Activated naive CD8-positive, alpha-beta T cell treated with anti-CD3 and anti-CD28 coated beads, Interleukin-2, amount 50 U/mL, for 24 hours (primary cell): ENCODE data around the gene BCOR.
A peak's percentile ranks its signal among the peaks of the same experiment; 100 is the strongest.

ENCODE experiments used
- ATAC-seq: fragments of 150-1000 bp; cut with Tn5 transposase; one replicate; pipeline ENCODE4 v1.10.0; 2021
- DNase-seq: peaks from one replicate; pipeline ENCODE4 v3.0.0; 2021
- H3K27ac Mint-ChIP-seq: one replicate; pipeline ENCODE4 v1.8.0; 2021; ENCODE audit warnings: mild to moderate bottlenecking, mixed read lengths
- H3K27me3 Mint-ChIP-seq: one replicate; pipeline ENCODE4 v1.8.0; 2021; ENCODE audit warnings: mixed read lengths
- H3K36me3 Mint-ChIP-seq: one replicate; pipeline ENCODE4 v1.8.0; 2021; ENCODE audit warnings: low read depth, mixed read lengths
- H3K4me1 Mint-ChIP-seq: one replicate; pipeline ENCODE4 v1.8.0; 2021; ENCODE audit warnings: mixed read lengths
- H3K4me3 Mint-ChIP-seq: one replicate; pipeline ENCODE4 v1.8.0; 2021; ENCODE audit warnings: mild to moderate bottlenecking, moderate library complexity, mixed read lengths
- H3K9me3 Mint-ChIP-seq: one replicate; pipeline ENCODE4 v1.8.0; 2021; ENCODE audit warnings: mixed read lengths

BCOR gene

GRCh38 chrX:40105835-40106675 is 8.3 kb upstream of the BCOR start:
- peak overlapping the region; percentile 70 for H3K4me3 Mint-ChIP-seq
- no peaks in the 10 kb centered on the region for H3K36me3 Mint-ChIP-seq
- H3K4me1 Mint-ChIP-seq, result peaks cover 14% of the 10 kb centered on the region
- peak; percentile 17 for ATAC-seq
- H3K9me3 Mint-ChIP-seq, result no peaks in the 10 kb centered on the region
- H3K27me3 Mint-ChIP-seq, result peaks cover 6% of the 10 kb centered on the region
- peak; percentile 71 for DNase-seq
- H3K27ac Mint-ChIP-seq, result peak overlapping the region; percentile 80

- peak overlapping the region; percentile 65 for H3K4me3 Mint-ChIP-seq
- H3K27ac Mint-ChIP-seq, result no peak overlapping the region
- H3K9me3 Mint-ChIP-seq, result no peaks in the 10 kb centered on the region
- H3K27me3 Mint-ChIP-seq, result peaks cover 2% of the 10 kb centered on the region
- H3K36me3 Mint-ChIP-seq, result no peaks in the 10 kb centered on the region
- peak; percentile 37 for DNase-seq
- peak; percentile 29 for ATAC-seq
- peaks cover 17% of the 10 kb centered on the region for H3K4me1 Mint-ChIP-seq
Observed at GRCh38 chrX:40104985-40105834, 7.5 kb upstream of the BCOR start.

GRCh38 chrX:40104630-40104984 is 6.8 kb upstream of the BCOR start:
- H3K36me3 Mint-ChIP-seq, result no peaks in the 10 kb centered on the region
- peaks cover 21% of the 10 kb centered on the region for H3K4me1 Mint-ChIP-seq
- peak overlapping the region; percentile 21 for H3K4me3 Mint-ChIP-seq
- no peaks in the 10 kb centered on the region for H3K9me3 Mint-ChIP-seq
- no peaks in the 10 kb centered on the region for H3K27me3 Mint-ChIP-seq
- no peak overlapping the region for H3K27ac Mint-ChIP-seq
- DNase-seq (peak; percentile 44), ATAC-seq (peak; percentile 48)

- Mint-ChIP-seq H3K36me3 (no peaks in the 10 kb centered on the region), H3K27ac (no peak overlapping the region), H3K27me3 (no peaks in the 10 kb centered on the region), H3K4me1 (peaks cover 26% of the 10 kb centered on the region), H3K9me3 (no peaks in the 10 kb centered on the region), H3K4me3 (no peak overlapping the region)
- DNase-seq (no peak), ATAC-seq (no peak)
Observed at GRCh38 chrX:40103565-40104323, 6.0 kb upstream of the BCOR start.

GRCh38 chrX:40102393-40103381 is 4.9 kb upstream of the BCOR start:
- no peaks in the 10 kb centered on the region for H3K9me3 Mint-ChIP-seq
- peaks cover 22% of the 10 kb centered on the region for H3K4me1 Mint-ChIP-seq
- no peak overlapping the region for H3K27ac Mint-ChIP-seq
- no peaks in the 10 kb centered on the region for H3K36me3 Mint-ChIP-seq
- H3K4me3 Mint-ChIP-seq, result no peak overlapping the region
- no peak for DNase-seq
- H3K27me3 Mint-ChIP-seq, result no peaks in the 10 kb centered on the region
- ATAC-seq, result no peak

- Mint-ChIP-seq H3K27me3 (no peaks in the 10 kb centered on the region), H3K27ac (no peak overlapping the region), H3K4me1 (peaks cover 17% of the 10 kb centered on the region), H3K4me3 (no peak overlapping the region), H3K36me3 (no peaks in the 10 kb centered on the region), H3K9me3 (no peaks in the 10 kb centered on the region)
- ATAC-seq, result no peak
- DNase-seq, result no peak
Observed at GRCh38 chrX:40101430-40101802, 3.7 kb upstream of the BCOR start.

- H3K4me1 Mint-ChIP-seq, result peaks cover 17% of the 10 kb centered on the region
- no peaks in the 10 kb centered on the region for H3K27me3 Mint-ChIP-seq
- no peaks in the 10 kb centered on the region for H3K36me3 Mint-ChIP-seq
- no peak overlapping the region for H3K27ac Mint-ChIP-seq
- no peaks in the 10 kb centered on the region for H3K9me3 Mint-ChIP-seq
- DNase-seq, result no peak
- no peak for ATAC-seq
- no peak overlapping the region for H3K4me3 Mint-ChIP-seq
Observed at GRCh38 chrX:40100537-40101429, 3.0 kb upstream of the BCOR start.

GRCh38 chrX:40100141-40100536 is 2.4 kb upstream of the BCOR start:
- Mint-ChIP-seq H3K4me3 (no peak overlapping the region), H3K4me1 (peaks cover 20% of the 10 kb centered on the region), H3K27me3 (no peaks in the 10 kb centered on the region), H3K36me3 (no peaks in the 10 kb centered on the region), H3K9me3 (no peaks in the 10 kb centered on the region), H3K27ac (no peak overlapping the region)
- ATAC-seq, result no peak
- DNase-seq, result no peak

- ATAC-seq, result no peak
- Mint-ChIP-seq H3K27ac (peak overlapping the region; percentile 64), H3K36me3 (no peaks in the 10 kb centered on the region), H3K27me3 (no peaks in the 10 kb centered on the region), H3K9me3 (no peaks in the 10 kb centered on the region), H3K4me3 (peak overlapping the region; percentile 72), H3K4me1 (peaks cover 23% of the 10 kb centered on the region)
- peak; percentile 44 for DNase-seq
Observed at GRCh38 chrX:40099055-40099958, 1.5 kb upstream of the BCOR start.

GRCh38 chrX:40098264-40099054 is 701 bp upstream of the BCOR start:
- no peaks in the 10 kb centered on the region for H3K9me3 Mint-ChIP-seq
- peaks cover 2% of the 10 kb centered on the region for H3K36me3 Mint-ChIP-seq
- peak overlapping the region; percentile 64 for H3K27ac Mint-ChIP-seq
- peaks cover 26% of the 10 kb centered on the region for H3K4me1 Mint-ChIP-seq
- DNase-seq (peak; percentile 49), ATAC-seq (peak; percentile 17)
- H3K27me3 Mint-ChIP-seq, result no peaks in the 10 kb centered on the region
- H3K4me3 Mint-ChIP-seq, result peak overlapping the region; percentile 72

- Mint-ChIP-seq H3K27ac (peak overlapping the region; percentile 88), H3K9me3 (no peaks in the 10 kb centered on the region), H3K4me1 (peaks cover 38% of the 10 kb centered on the region), H3K4me3 (peak overlapping the region; percentile 86), H3K36me3 (peaks cover 5% of the 10 kb centered on the region), H3K27me3 (no peaks in the 10 kb centered on the region)
- ATAC-seq (no peak), DNase-seq (peak; percentile 29)
Observed at GRCh38 chrX:40097141-40097503, 636 bp downstream of the BCOR start.
